Natural killer cell treated with Interleukin-12 subunit alpha and Interleukin-12 subunit beta and Interleukin-15 and Interleukin-18, amount 100 ng/mL, for 72 hours (primary cell): ENCODE data around the gene TLCD4. TPM values are rescaled to one million over a fixed set of nuclear protein-coding genes. Genes with fewer than 3 reads are reported as not detected.
A peak's percentile ranks its signal among the peaks of the same experiment; 100 is the strongest.

Experiments
- ATAC-seq, 2 donors: fragments of 150-1000 bp; cut with Tn5 transposase in 1 of 2; sonication (Bioruptor Pico), chemical (Tn5 transposase) in 1 of 2; 2 replicates each; pipeline ENCODE4 v1.10.0; 2021
- DNase-seq: peaks from one replicate; pipeline ENCODE4 v3.0.0; 2022; ENCODE audit warnings: low spot score
- H3K27ac Mint-ChIP-seq, 2 donors: 1 replicate in 1 of 2; 2 replicates in 1 of 2; pipeline ENCODE4 v1.8.0; 2022; ENCODE audit warnings: mixed read lengths in 2 of 2, mild to moderate bottlenecking in 1 of 2, moderate library complexity in 1 of 2
- H3K27me3 Mint-ChIP-seq, 2 donors: 1 replicate in 1 of 2; 2 replicates in 1 of 2; pipeline ENCODE4 v1.8.0; 2022; ENCODE audit warnings: mixed read lengths in 2 of 2
- H3K36me3 Mint-ChIP-seq: one replicate; pipeline ENCODE4 v1.8.0; 2022; ENCODE audit warnings: mixed read lengths
- H3K4me1 Mint-ChIP-seq, 2 donors: 1 replicate in 1 of 2; 2 replicates in 1 of 2; pipeline ENCODE4 v1.8.0; 2022; ENCODE audit warnings: low read depth in 2 of 2, mixed read lengths in 2 of 2, mild to moderate bottlenecking in 1 of 2
- H3K4me3 Mint-ChIP-seq: one replicate; pipeline ENCODE4 v1.8.0; 2022; ENCODE audit warnings: mixed read lengths
- H3K9me3 Mint-ChIP-seq: 2 replicates; pipeline ENCODE4 v1.8.0; 2022; ENCODE audit warnings: mixed read lengths
- total RNA-seq, 2 donors: library from RNA; stranded (reverse); gene quantifications; one replicate each; pipeline ENCODE4 v1.2.3, GENCODE V29; 2022

TLCD4 gene
- total RNA-seq, 2 donors from 2014 or later: not detected

DNA sequence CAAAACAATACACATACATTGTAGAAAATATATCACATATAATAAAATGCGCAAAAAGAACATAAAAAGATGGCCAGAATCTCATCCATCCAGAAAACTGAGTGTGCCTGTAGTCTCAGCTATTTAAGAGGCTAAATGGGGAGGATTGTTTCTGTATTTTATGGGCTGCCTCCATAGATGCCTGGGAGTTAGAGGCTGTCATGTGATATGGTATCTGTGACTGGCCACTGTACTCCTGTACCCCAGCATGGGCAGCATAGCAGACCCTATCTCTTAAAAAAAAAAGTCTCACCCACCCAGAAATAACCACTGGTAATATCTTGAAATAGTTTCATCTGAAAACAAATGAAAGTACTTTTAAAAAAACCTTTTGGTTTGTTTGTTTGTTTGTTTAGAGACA is 3.5 kb upstream of the TLCD4 start:
- Mint-ChIP-seq H3K4me1 (peaks cover 0 to 2% of the 10 kb centered on the region in 2 donors), H3K27ac (no peak overlapping the region), H3K36me3 (no peaks in the 10 kb centered on the region), H3K4me3 (no peak overlapping the region), H3K27me3 (peaks cover 22 to 50% of the 10 kb centered on the region in 2 donors), H3K9me3 (no peaks in the 10 kb centered on the region)
- DNase-seq: no peak
- no peak for ATAC-seq

DNA sequence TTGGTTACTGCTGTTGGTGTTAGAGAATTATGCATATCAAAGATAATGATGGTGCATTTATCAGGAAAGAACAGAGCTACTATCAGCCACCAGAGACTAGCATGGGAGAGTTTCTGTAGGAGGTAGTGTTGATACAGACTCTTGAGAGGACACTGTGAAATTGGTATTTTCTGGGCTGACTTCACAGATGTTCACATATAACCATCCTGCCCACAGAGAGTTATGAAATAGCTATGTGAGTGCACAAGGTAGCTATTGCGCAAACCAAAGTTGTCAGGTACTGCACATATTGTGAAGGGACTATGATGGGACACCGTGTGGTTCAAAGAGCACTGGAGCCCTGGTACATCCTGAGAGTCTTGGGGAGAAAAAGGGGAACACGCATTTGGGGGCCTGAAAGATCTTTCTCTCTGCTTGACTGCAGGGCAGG is 1.4 kb upstream of the TLCD4 start:
- Mint-ChIP-seq H3K36me3 (no peaks in the 10 kb centered on the region), H3K9me3 (no peaks in the 10 kb centered on the region), H3K4me3 (no peak overlapping the region), H3K4me1 (peaks cover 0 to 6% of the 10 kb centered on the region in 2 donors), H3K27me3 (peaks cover 41 to 70% of the 10 kb centered on the region in 2 donors), H3K27ac (no peak overlapping the region)
- DNase-seq (no peak), ATAC-seq (no peak)

DNA sequence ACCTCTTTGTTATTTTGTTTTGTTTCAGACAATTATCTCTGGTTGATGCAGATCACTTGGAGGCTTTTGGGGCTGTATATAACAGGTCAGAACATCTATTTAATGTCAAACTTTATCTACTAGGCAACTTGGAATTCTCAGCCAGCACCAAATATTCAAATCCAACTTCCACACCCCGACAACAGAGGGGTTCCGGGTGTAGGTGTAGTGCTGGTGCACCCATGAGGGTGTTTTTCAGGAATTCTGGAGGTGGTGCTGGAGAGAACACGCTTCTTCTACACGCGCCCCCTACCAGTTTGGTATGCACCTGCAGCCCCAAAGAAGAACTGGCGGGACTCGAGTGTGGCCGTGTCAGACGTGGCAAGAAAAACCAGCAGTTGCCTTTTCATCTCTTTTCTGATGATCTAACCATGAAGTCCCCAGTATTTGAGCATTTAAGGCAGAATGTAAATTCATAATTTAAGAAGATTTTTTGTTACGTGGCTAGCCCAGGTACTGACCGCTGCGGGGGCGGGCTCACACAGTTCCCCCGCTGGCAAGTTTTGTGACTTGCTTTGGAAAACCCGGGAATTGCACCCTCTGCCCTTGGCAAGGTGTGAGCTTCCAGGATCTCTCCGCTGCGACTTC is 462 bp upstream of the TLCD4 start:
- no peak overlapping the region for H3K27ac Mint-ChIP-seq
- H3K4me3 Mint-ChIP-seq: peak overlapping the region; percentile 67
- H3K27me3 Mint-ChIP-seq: peaks cover 42 to 69% of the 10 kb centered on the region in 2 donors
- H3K4me1 Mint-ChIP-seq: peaks cover 0 to 6% of the 10 kb centered on the region in 2 donors
- no peaks in the 10 kb centered on the region for H3K36me3 Mint-ChIP-seq
- no peak for ATAC-seq
- H3K9me3 Mint-ChIP-seq: no peaks in the 10 kb centered on the region
- no peak for DNase-seq

DNA sequence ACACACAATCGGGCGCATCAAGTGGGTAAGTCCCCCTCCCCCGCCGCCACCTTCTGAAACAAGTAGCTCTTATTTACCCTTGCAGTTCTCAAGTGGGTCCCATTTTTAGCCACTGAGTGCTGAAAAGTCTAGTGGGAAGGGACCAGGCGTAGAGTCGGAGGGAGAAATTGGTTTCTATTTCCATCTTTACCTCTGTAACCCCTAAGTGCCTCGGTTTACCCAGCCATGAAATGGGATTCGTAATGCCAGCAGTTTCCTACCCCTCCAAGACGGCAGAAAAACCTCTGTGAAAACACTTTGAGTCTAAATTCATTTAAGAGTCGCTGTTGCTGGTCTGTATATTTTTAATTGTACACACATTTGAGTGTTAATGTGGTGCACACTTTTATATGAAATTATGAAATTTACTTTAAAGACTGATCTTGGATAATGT is 928 bp downstream of the TLCD4 start:
- ATAC-seq: no peak
- Mint-ChIP-seq H3K27ac (no peak overlapping the region), H3K9me3 (no peaks in the 10 kb centered on the region), H3K4me3 (peak overlapping the region; percentile 48), H3K4me1 (peaks cover 0 to 6% of the 10 kb centered on the region in 2 donors), H3K27me3 (peaks cover 35 to 58% of the 10 kb centered on the region in 2 donors), H3K36me3 (no peaks in the 10 kb centered on the region)
- no peak for DNase-seq

GRCh38 chr1:95118710-95119109 is 1.6 kb downstream of the TLCD4 start:
- H3K27me3 Mint-ChIP-seq: peaks cover 34 to 59% of the 10 kb centered on the region in 2 donors

DNA sequence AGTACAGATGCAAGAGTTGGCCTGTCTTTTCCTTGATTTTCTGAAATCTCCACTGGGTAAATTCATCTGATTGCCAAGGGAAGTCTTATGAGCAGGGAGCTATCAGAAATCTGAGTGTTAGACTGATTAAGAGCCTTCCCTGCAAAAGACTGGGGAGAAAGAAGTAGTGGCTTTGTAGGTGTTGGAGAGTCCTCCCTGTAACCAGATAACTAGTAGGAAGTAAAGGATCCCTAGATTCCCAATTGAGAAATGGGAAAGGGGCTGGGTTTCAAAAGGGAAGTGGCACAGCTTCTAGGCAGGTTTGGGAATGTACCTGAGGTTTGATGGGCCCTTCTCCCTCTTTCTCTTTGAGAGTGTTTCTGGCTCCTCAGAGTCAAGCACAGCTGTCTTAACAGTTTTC is 2.1 kb downstream of the TLCD4 start:
- Mint-ChIP-seq H3K27me3 (peaks cover 34 to 63% of the 10 kb centered on the region in 2 donors), H3K9me3 (no peaks in the 10 kb centered on the region), H3K4me1 (peaks cover 0 to 6% of the 10 kb centered on the region in 2 donors), H3K27ac (no peak overlapping the region), H3K4me3 (no peak overlapping the region), H3K36me3 (no peaks in the 10 kb centered on the region)
- ATAC-seq (no peak), DNase-seq (no peak)

More at GRCh38 chr1:95118710-95119109, 1.6 kb downstream of the TLCD4 start:
- Mint-ChIP-seq H3K4me1 (peaks cover 0 to 6% of the 10 kb centered on the region in 2 donors), H3K27ac (no peak overlapping the region), H3K4me3 (peak overlapping the region; percentile 48), H3K9me3 (no peaks in the 10 kb centered on the region), H3K36me3 (no peaks in the 10 kb centered on the region)
- no peak for DNase-seq
- no peak for ATAC-seq

- Mint-ChIP-seq H3K27me3 (peaks cover 37 to 46% of the 10 kb centered on the region in 2 donors), H3K4me1 (peaks cover 0 to 4% of the 10 kb centered on the region in 2 donors), H3K9me3 (no peaks in the 10 kb centered on the region), H3K4me3 (no peak overlapping the region), H3K27ac (no peak overlapping the region), H3K36me3 (no peaks in the 10 kb centered on the region)
- ATAC-seq (no peak), DNase-seq (no peak)
Measured at GRCh38 chr1:95122151-95122697, 5.1 kb downstream of the TLCD4 start.

- Mint-ChIP-seq H3K9me3 (no peaks in the 10 kb centered on the region), H3K36me3 (no peaks in the 10 kb centered on the region), H3K4me1 (no peaks in the 10 kb centered on the region), H3K27me3 (peaks cover 25 to 31% of the 10 kb centered on the region in 2 donors), H3K27ac (no peak overlapping the region), H3K4me3 (no peak overlapping the region)
- DNase-seq (no peak), ATAC-seq (no peak)
Measured at GRCh38 chr1:95124342-95124741, 7.2 kb downstream of the TLCD4 start.

DNA sequence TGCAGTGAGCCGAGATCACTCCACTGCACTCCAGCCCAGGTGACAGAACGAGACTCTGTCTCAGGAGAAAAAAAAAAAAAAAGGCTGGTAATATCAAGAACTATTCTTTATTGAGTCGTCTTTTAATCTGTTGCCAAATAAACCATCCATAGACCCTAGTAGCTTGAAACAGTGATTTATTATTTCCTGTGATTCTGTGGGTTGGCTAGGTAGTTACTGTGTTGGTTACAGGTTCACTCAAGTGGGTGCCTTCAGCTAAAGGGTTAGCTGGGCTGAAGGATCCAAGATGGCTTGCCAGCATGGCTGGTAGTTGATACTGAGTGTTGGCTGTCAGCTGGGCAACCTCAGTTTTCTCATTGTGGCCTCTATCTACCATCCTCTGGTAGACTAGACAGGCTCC is 9.2 kb downstream of the TLCD4 start:
- H3K36me3 Mint-ChIP-seq: no peaks in the 10 kb centered on the region
- H3K4me1 Mint-ChIP-seq: no peaks in the 10 kb centered on the region
- no peak overlapping the region for H3K27ac Mint-ChIP-seq
- no peak overlapping the region for H3K4me3 Mint-ChIP-seq
- no peak for ATAC-seq
- no peak for DNase-seq
- no peaks in the 10 kb centered on the region for H3K9me3 Mint-ChIP-seq
- H3K27me3 Mint-ChIP-seq: peaks cover 13 to 19% of the 10 kb centered on the region in 2 donors

GRCh38 chr1:95126846-95127245 is 9.7 kb downstream of the TLCD4 start:
- DNase-seq (no peak), ATAC-seq (no peak)
- Mint-ChIP-seq H3K27ac (no peak overlapping the region), H3K4me3 (no peak overlapping the region), H3K36me3 (no peaks in the 10 kb centered on the region), H3K27me3 (peaks cover 14 to 21% of the 10 kb centered on the region in 2 donors), H3K4me1 (no peaks in the 10 kb centered on the region), H3K9me3 (no peaks in the 10 kb centered on the region)

GRCh38 chr1:95127380-95127779 is 10.2 kb downstream of the TLCD4 start:
- H3K36me3 Mint-ChIP-seq: no peaks in the 10 kb centered on the region
- no peak overlapping the region for H3K27ac Mint-ChIP-seq
- peaks cover 13 to 21% of the 10 kb centered on the region in 2 donors for H3K27me3 Mint-ChIP-seq
- no peaks in the 10 kb centered on the region for H3K4me1 Mint-ChIP-seq
- ATAC-seq (no peak), DNase-seq (no peak)
- no peaks in the 10 kb centered on the region for H3K9me3 Mint-ChIP-seq
- H3K4me3 Mint-ChIP-seq: no peak overlapping the region

DNA sequence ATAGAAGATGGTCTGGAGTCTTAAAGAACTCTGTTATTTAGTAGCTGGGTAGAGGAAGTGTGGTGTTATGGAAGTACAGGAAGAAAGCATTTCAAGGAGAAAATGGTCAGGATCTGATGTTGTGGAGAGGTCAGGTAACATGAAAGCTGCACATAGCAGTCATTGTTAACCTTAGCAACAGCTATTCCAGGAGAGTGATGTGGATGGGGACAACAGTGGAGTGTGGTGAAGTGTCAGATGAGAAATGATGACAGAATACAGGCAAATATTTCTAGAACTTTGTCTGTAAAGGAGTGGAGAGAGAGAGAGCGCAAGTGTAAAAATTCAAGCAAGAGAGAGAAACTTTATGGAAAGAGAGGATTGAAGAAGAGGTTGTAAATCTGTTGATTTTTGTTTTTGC is 15.6 kb downstream of the TLCD4 start:
- Mint-ChIP-seq H3K4me3 (no peak overlapping the region), H3K9me3 (no peaks in the 10 kb centered on the region), H3K27me3 (peaks cover 11 to 15% of the 10 kb centered on the region in 2 donors), H3K27ac (no peak overlapping the region), H3K4me1 (no peaks in the 10 kb centered on the region), H3K36me3 (no peaks in the 10 kb centered on the region)
- no peak for DNase-seq
- ATAC-seq: no peak

- no peak for DNase-seq
- Mint-ChIP-seq H3K9me3 (no peaks in the 10 kb centered on the region), H3K27me3 (peaks cover 11 to 15% of the 10 kb centered on the region in 2 donors), H3K4me3 (no peak overlapping the region), H3K4me1 (no peaks in the 10 kb centered on the region), H3K36me3 (no peaks in the 10 kb centered on the region), H3K27ac (no peak overlapping the region)
- no peak for ATAC-seq
Measured at GRCh38 chr1:95133687-95134086, 16.5 kb downstream of the TLCD4 start.

GRCh38 chr1:95138223-95138622 is 21.1 kb downstream of the TLCD4 start:
- Mint-ChIP-seq H3K36me3 (no peaks in the 10 kb centered on the region), H3K27me3 (peaks cover 0 to 9% of the 10 kb centered on the region in 2 donors), H3K27ac (no peak overlapping the region), H3K4me1 (no peaks in the 10 kb centered on the region), H3K4me3 (no peak overlapping the region), H3K9me3 (no peaks in the 10 kb centered on the region)
- ATAC-seq: no peak
- no peak for DNase-seq
